HG03097 (cell line): ENCODE measurements around the gene INVS.
"Not testable (repeated sequence)": the region's sequence is repeated elsewhere in the genome, so short reads cannot be mapped to it uniquely, and the experiment has no call there.

ENCODE experiments used
- ATAC-seq: cut with Tn5 transposase; IDR thresholded peaks from one replicate; pipeline ENCODE4 v1.9.1; 2021; ENCODE audit not compliant: unreplicated experiment, low FRiP score

INVS gene

GRCh38 chr9:100307080-100307479, 208.0 kb downstream of the INVS start:
- no peak for ATAC-seq

- ATAC-seq: no peak
Observed at GRCh38 chr9:100308965-100309564, 210.0 kb downstream of the INVS start.

GRCh38 chr9:100309992-100310391, 210.9 kb downstream of the INVS start:
- ATAC-seq: no peak

GRCh38 chr9:100315561-100315960, 216.5 kb downstream of the INVS start:
- ATAC-seq: no peak

GRCh38 chr9:100317706-100318105, 218.7 kb downstream of the INVS start:
- no peak for ATAC-seq

- ATAC-seq: no peak
Observed at GRCh38 chr9:100322954-100323536, 224.0 kb downstream of the INVS start.

GRCh38 chr9:100324594-100325200, 225.7 kb downstream of the INVS start:
- ATAC-seq: no peak

GRCh38 chr9:100338736-100339135, 239.7 kb downstream of the INVS start:
- not testable (repeated sequence) for ATAC-seq

- no peak for ATAC-seq
Observed at GRCh38 chr9:100340224-100340623, 241.2 kb downstream of the INVS start.

- no peak for ATAC-seq
Observed at GRCh38 chr9:100341889-100342288, 242.8 kb downstream of the INVS start.

- ATAC-seq: no peak
Observed at GRCh38 chr9:100346836-100347235, 247.8 kb downstream of the INVS start.

GRCh38 chr9:100350188-100350587, 251.1 kb downstream of the INVS start:
- no peak for ATAC-seq
